Suprapubic skin (tissue), 4 donors: ENCODE results near the gene DNAH2. TPM values are rescaled to one million over a fixed set of nuclear protein-coding genes. Genes with fewer than 3 reads are reported as not detected.

Source experiments
- DNase-seq, 2 donors: peaks; one replicate each; pipeline ENCODE4 v3.0.0-alpha.2; 2019; ENCODE audit warnings: low spot score in 2 of 2
- H3K27ac ChIP-seq: fragments of 200-600 bp; sonication (generic); one replicate; pipeline ENCODE4 v1.5.1; 2019
- H3K27me3 ChIP-seq: fragments of 200-600 bp; sonication (generic); one replicate; pipeline ENCODE4 v1.5.1; 2019
- H3K36me3 ChIP-seq: fragments of 200-600 bp; sonication (generic); one replicate; pipeline ENCODE4 v1.5.1; 2019
- H3K4me1 ChIP-seq: fragments of 200-600 bp; sonication (generic); one replicate; pipeline ENCODE4 v1.5.1; 2019
- H3K4me3 ChIP-seq: fragments of 200-600 bp; sonication (generic); one replicate; pipeline ENCODE4 v1.5.1; 2019; ENCODE audit warnings: mild to moderate bottlenecking
- H3K9me3 ChIP-seq: fragments of 200-600 bp; sonication (generic); one replicate; pipeline ENCODE4 v1.5.1; 2019
- EP300 ChIP-seq: sonication (generic); formaldehyde crosslinking; IDR thresholded peaks from one replicate; pipeline ENCODE4 v1.6.1; 2017; ENCODE audit warnings: antibody characterized with exemption
- POLR2A ChIP-seq, 2 donors: fragments of 450-650 bp; IDR thresholded peaks; one replicate each; pipeline ENCODE4 v1.6.1; 2017; ENCODE audit warnings: antibody characterized with exemption in 2 of 2, mild to moderate bottlenecking in 2 of 2, moderate library complexity in 2 of 2
- POLR2AphosphoS5 ChIP-seq, 3 donors: sonication (generic); formaldehyde crosslinking; IDR thresholded peaks; one replicate each; pipeline ENCODE4 v1.6.1; 2017; ENCODE audit warnings: antibody characterized with exemption in 3 of 3
- whole genome bisulfite sequencing: methylation state at CpG from one replicate; pipeline ENCODE4 v1.1.5; 2018; 5-methylcytosine and 5-hydroxymethylcytosine counted together
- total RNA-seq, 4 donors: library from RNA; depleted of rRNA; stranded (reverse); fragments of >200 nt; gene quantifications; one replicate each; pipeline ENCODE4 v1.1.0, GENCODE V29; 2016
- TF ChIP-seq, protein P1 (sequence below), 2 donors: fragments of 200-600 bp in 1 of 2; fragments of 450-650 bp in 1 of 2; sonication (generic) in 1 of 2; IDR thresholded peaks; one replicate each; pipeline ENCODE4 v1.5.1; 2016 to 2019; ENCODE audit warnings: antibody characterized with exemption in 2 of 2, mild to moderate bottlenecking in 1 of 2, moderate library complexity in 1 of 2

DNAH2 gene
- total RNA-seq, 4 donors from 2014 or later = 0.08 to 0.19 TPM; not detected in 2

DNA sequence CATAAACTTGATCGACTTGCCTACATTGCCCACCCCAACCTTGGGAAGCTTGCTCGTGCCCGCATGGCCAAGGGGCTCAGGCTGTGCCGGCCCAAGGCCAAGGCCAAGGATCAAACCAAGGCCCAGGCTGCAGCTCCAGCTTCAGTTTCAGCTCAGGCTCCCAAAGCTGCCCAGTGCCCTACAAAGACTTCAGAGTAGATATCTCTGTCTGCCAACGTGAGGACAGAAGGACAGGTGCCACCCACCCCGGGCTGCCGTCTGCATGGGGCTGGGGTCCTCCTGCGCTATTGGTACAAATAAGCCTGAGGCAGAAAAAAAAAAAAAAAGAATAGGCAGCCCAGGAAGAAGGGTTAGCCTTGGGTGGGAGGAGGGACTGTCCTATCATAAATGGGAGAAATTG lies 37.1 kb downstream of the DNAH2 start:
- Histone ChIP-seq H3K4me1 (no peaks in the 10 kb centered on the region), H3K27ac (no peak overlapping the region), H3K27me3 (no peaks in the 10 kb centered on the region), H3K36me3 (no peaks in the 10 kb centered on the region), H3K4me3 (no peak overlapping the region), H3K9me3 (no peaks in the 10 kb centered on the region)
- no peak for DNase-seq
- WGBS = 83% methylated on average over 7 of the region's 8 CpGs
- TF ChIP-seq, protein P1, sequence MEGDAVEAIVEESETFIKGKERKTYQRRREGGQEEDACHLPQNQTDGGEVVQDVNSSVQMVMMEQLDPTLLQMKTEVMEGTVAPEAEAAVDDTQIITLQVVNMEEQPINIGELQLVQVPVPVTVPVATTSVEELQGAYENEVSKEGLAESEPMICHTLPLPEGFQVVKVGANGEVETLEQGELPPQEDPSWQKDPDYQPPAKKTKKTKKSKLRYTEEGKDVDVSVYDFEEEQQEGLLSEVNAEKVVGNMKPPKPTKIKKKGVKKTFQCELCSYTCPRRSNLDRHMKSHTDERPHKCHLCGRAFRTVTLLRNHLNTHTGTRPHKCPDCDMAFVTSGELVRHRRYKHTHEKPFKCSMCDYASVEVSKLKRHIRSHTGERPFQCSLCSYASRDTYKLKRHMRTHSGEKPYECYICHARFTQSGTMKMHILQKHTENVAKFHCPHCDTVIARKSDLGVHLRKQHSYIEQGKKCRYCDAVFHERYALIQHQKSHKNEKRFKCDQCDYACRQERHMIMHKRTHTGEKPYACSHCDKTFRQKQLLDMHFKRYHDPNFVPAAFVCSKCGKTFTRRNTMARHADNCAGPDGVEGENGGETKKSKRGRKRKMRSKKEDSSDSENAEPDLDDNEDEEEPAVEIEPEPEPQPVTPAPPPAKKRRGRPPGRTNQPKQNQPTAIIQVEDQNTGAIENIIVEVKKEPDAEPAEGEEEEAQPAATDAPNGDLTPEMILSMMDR (IDR thresholded peaks at IDR 0.05) = no peak
- TF ChIP-seq EP300 = no peak
- no peak for TF ChIP-seq POLR2AphosphoS5 (IDR thresholded peaks at IDR 0.05)
- no peak for TF ChIP-seq POLR2A (IDR thresholded peaks at IDR 0.05)

DNA sequence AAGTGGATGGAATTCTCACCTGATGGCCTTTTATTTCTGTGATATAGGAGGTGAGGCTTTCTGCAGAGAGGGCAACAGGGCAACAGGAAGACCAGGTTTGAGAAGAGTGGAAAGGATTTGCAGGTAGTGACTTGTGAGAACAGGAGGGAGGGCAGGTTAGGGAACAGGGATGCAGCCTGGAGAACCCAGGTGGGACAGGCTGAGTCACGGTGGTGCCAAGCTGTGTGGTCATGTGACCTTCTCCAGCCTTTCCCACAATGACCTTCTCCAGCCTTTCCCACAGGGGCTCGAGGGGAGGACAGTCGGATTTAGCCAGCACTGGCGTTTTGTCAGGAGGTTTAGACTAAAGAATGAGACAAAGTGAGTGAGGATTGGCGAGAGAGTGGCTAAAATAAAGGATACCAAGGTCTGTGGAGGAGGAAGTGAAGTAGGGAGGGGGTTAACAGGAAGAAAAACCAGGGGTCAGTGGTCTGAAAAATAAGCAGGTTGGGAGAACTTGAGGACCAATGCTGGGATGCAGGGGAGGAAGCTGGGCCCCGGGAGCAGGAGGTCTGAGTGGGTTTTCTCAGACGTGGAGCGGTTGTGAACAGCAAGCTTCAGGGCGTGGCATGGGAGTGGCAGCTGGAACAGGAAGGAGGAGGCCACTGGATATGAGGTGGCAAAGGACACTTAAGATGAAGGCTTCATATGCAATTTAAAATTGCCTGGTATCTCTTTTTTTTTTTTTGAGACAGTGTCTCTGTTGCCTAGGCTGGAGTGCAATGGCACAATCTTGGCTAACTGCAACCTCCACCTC lies 37.7 kb downstream of the DNAH2 start:
- Histone ChIP-seq H3K4me1 (no peaks in the 10 kb centered on the region), H3K27ac (no peak overlapping the region), H3K9me3 (no peaks in the 10 kb centered on the region), H3K4me3 (no peak overlapping the region), H3K27me3 (no peaks in the 10 kb centered on the region), H3K36me3 (no peaks in the 10 kb centered on the region)
- TF ChIP-seq, protein P1 (IDR thresholded peaks at IDR 0.05) = no peak
- TF ChIP-seq EP300 = no peak
- WGBS = 47% methylated on average over 9 of the region's 9 CpGs
- no peak for DNase-seq

DNA sequence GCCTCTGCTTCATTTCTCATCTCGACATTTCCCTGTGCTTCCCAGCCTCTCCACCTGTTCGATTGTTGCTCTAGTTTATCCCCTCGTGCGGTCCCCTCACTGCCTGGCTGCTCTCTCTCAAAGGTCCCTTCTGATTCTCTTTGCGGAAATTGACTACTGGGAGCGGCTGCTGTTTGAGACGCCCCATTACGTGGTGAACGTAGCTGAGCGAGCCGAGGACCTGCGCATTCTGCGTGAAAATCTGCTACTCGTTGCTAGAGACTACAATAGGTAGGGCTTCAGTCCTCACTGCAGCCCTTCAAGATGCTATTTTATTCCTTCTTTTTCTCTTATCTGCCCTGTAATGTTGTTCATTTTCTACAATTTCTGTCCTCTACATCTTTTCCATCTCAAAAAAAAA lies 39.4 kb downstream of the DNAH2 start:
- no peak for DNase-seq
- H3K9me3 ChIP-seq = no peaks in the 10 kb centered on the region
- no peak overlapping the region for H3K27ac ChIP-seq
- no peaks in the 10 kb centered on the region for H3K4me1 ChIP-seq
- no peaks in the 10 kb centered on the region for H3K27me3 ChIP-seq
- no peak overlapping the region for H3K4me3 ChIP-seq
- no peaks in the 10 kb centered on the region for H3K36me3 ChIP-seq
- 88% methylated on average over 14 of the region's 14 CpGs for WGBS
- TF ChIP-seq, protein P1 (IDR thresholded peaks at IDR 0.05) = no peak
- TF ChIP-seq EP300 (no peak), POLR2AphosphoS5 (IDR thresholded peaks at IDR 0.05) (no peak), POLR2A (IDR thresholded peaks at IDR 0.05) (no peak)

DNA sequence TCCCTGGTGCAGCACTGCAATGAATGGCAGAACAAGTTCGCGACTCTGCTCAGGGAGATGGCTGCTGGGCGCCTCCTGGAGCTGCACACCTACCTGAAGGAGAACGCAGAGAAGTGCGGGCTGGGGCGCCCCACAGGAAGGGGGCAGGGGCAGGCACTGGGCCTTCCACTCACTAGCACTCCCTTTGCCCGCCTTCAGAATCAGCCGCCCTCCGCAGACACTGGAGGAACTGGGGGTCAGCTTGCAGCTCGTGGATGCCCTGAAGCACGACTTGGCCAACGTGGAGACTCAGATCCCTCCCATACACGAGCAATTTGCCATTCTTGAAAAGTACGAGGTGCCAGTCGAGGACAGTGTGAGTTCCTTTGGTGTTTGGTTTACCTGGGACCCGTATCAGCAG lies 46.4 kb downstream of the DNAH2 start:
- Histone ChIP-seq H3K27me3 (peaks cover 6% of the 10 kb centered on the region), H3K4me3 (no peak overlapping the region), H3K9me3 (no peaks in the 10 kb centered on the region), H3K4me1 (no peaks in the 10 kb centered on the region), H3K36me3 (no peaks in the 10 kb centered on the region), H3K27ac (no peak overlapping the region)
- no peak for DNase-seq
- 86% methylated on average over 16 of the region's 16 CpGs for WGBS
- TF ChIP-seq, protein P1 (IDR thresholded peaks at IDR 0.05) = no peak
- TF ChIP-seq EP300 = no peak
- no peak for TF ChIP-seq POLR2AphosphoS5 (IDR thresholded peaks at IDR 0.05)
- no peak for TF ChIP-seq POLR2A (IDR thresholded peaks at IDR 0.05)

DNA sequence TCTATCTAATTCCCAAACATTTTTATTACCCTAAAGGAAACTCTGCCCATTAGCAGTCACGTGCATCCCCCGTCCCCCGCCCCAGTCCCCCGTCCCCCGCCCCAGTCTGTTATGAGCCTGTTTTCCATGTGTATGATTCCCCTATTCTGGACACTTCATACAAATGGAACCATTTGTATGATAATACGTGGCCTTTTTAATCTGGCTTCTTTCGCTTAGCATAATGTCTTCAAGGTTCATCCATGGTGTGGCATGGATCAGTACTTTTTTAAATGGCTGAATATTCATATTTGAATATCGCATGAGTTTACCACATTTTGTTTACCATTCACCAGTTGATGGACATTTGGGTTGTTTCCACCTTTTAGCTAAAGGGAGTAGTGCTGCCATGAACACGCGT lies 49.5 kb downstream of the DNAH2 start:
- Histone ChIP-seq H3K27me3 (peaks cover 6% of the 10 kb centered on the region), H3K4me3 (no peak overlapping the region), H3K9me3 (no peaks in the 10 kb centered on the region), H3K36me3 (no peaks in the 10 kb centered on the region), H3K4me1 (no peaks in the 10 kb centered on the region), H3K27ac (no peak overlapping the region)
- WGBS = 67% methylated on average over 10 of the region's 10 CpGs
- TF ChIP-seq POLR2A (IDR thresholded peaks at IDR 0.05) = no peak
- TF ChIP-seq, protein P1 (IDR thresholded peaks at IDR 0.05) = no peak
- no peak for TF ChIP-seq EP300
- no peak for TF ChIP-seq POLR2AphosphoS5 (IDR thresholded peaks at IDR 0.05)
- DNase-seq = no peak
